ENCODE data around the gene IMPDH2. TPM values are rescaled to one million over a fixed set of nuclear protein-coding genes. Genes with fewer than 3 reads are reported as not detected.

IMPDH2 gene
- total RNA-seq, 2 donors from 2014 or later = 180 to 195 TPM

GRCh38 chr3:49032646-49033304, 3.6 kb upstream of the IMPDH2 start:
- Mint-ChIP-seq H3K4me3 (no peak overlapping the region), H3K9me3 (no peaks in the 10 kb centered on the region), H3K4me1 (peaks cover 11% of the 10 kb centered on the region), H3K27me3 (ENCODE audit: insufficient read depth) (no peaks in the 10 kb centered on the region), H3K36me3 (ENCODE audit: low read depth) (peaks cover 62% of the 10 kb centered on the region), H3K27ac (no peak overlapping the region)
- Histone ChIP-seq H3K36me3 (ENCODE audit: control insufficient read depth, insufficient read depth, low read length) (peaks cover 72% of the 10 kb centered on the region), H3K27me3 (ENCODE audit: control insufficient read depth, insufficient read depth, low read length, poor library complexity, severe bottlenecking) (no peaks in the 10 kb centered on the region), H3K27ac (ENCODE audit: low read depth, low read length) (no peak overlapping the region), H3K9ac (ENCODE audit: extremely low read depth, low read length, poor library complexity, severe bottlenecking) (no peak overlapping the region), H3K4me3 (ENCODE audit: low read length) (no peak overlapping the region), H3K9me3 (ENCODE audit: control insufficient read depth, low read length) (no peaks in the 10 kb centered on the region), H3K4me1 (ENCODE audit: control insufficient read depth, insufficient read depth, low read length) (peaks cover 6% of the 10 kb centered on the region)
- no peak for DNase-seq
- 94 to 100% methylated on average over 5 to 6 of the region's 6 CpGs for WGBS, 2 experiments (ENCODE audit: insufficient coverage in 1 of 2, insufficient read length in 1 of 2)
- TF ChIP-seq CTCF (conservative IDR thresholded peaks at IDR 0.05) = no peak

GRCh38 chr3:49030321-49030720, 1.1 kb upstream of the IMPDH2 start:
- Mint-ChIP-seq H3K4me1 (peaks cover 14% of the 10 kb centered on the region), H3K27ac (no peak overlapping the region), H3K27me3 (ENCODE audit: insufficient read depth) (no peaks in the 10 kb centered on the region), H3K9me3 (no peaks in the 10 kb centered on the region), H3K36me3 (ENCODE audit: low read depth) (peaks cover 69% of the 10 kb centered on the region), H3K4me3 (no peak overlapping the region)
- Histone ChIP-seq H3K27ac (ENCODE audit: low read depth, low read length) (no peak overlapping the region), H3K4me3 (ENCODE audit: low read length) (no peak overlapping the region), H3K4me1 (ENCODE audit: control insufficient read depth, insufficient read depth, low read length) (peaks cover 6% of the 10 kb centered on the region), H3K27me3 (ENCODE audit: control insufficient read depth, insufficient read depth, low read length, poor library complexity, severe bottlenecking) (no peaks in the 10 kb centered on the region), H3K36me3 (ENCODE audit: control insufficient read depth, insufficient read depth, low read length) (peaks cover 85% of the 10 kb centered on the region), H3K9ac (ENCODE audit: extremely low read depth, low read length, poor library complexity, severe bottlenecking) (no peak overlapping the region), H3K9me3 (ENCODE audit: control insufficient read depth, low read length) (no peaks in the 10 kb centered on the region)
- no peak for DNase-seq
- 96 to 100% methylated on average over 4 to 6 of the region's 6 CpGs for WGBS, 2 experiments (ENCODE audit: insufficient coverage in 1 of 2, insufficient read length in 1 of 2)
- TF ChIP-seq CTCF (conservative IDR thresholded peaks at IDR 0.05) = no peak

- Mint-ChIP-seq H3K36me3 (ENCODE audit: low read depth) (peaks cover 69% of the 10 kb centered on the region), H3K9me3 (no peaks in the 10 kb centered on the region), H3K27ac (peak overlapping the region; percentile 98), H3K4me3 (peak overlapping the region; percentile 79), H3K27me3 (ENCODE audit: insufficient read depth) (no peaks in the 10 kb centered on the region), H3K4me1 (peaks cover 14% of the 10 kb centered on the region)
- Histone ChIP-seq H3K4me3 (ENCODE audit: low read length) (peak overlapping the region; percentile 77), H3K36me3 (ENCODE audit: control insufficient read depth, insufficient read depth, low read length) (peaks cover 85% of the 10 kb centered on the region), H3K9ac (ENCODE audit: extremely low read depth, low read length, poor library complexity, severe bottlenecking) (no peak overlapping the region), H3K4me1 (ENCODE audit: control insufficient read depth, insufficient read depth, low read length) (peaks cover 6% of the 10 kb centered on the region), H3K27me3 (ENCODE audit: control insufficient read depth, insufficient read depth, low read length, poor library complexity, severe bottlenecking) (no peaks in the 10 kb centered on the region), H3K9me3 (ENCODE audit: control insufficient read depth, low read length) (no peaks in the 10 kb centered on the region), H3K27ac (ENCODE audit: low read depth, low read length) (no peak overlapping the region)
- TF ChIP-seq CTCF (conservative IDR thresholded peaks at IDR 0.05) = no peak
- WGBS, 2 experiments (ENCODE audit: insufficient coverage in 1 of 2, insufficient read length in 1 of 2) = 4 to 22% methylated on average over 4 to 7 of the region's 7 CpGs
- DNase-seq = no peak
Observed at GRCh38 chr3:49029563-49029884, 326 bp upstream of the IMPDH2 start.
